ENCODE measurements around the gene BRD2.

The BRD2 gene

GRCh38 chr6:32949113-32949512, 19.3 kb upstream of the BRD2 start:
- DNase-seq (ENCODE audit: low read depth in 3 of 3): no peak

GRCh38 chr6:32950010-32950409, 18.4 kb upstream of the BRD2 start:
- DNase-seq (ENCODE audit: low read depth in 3 of 3): no peak

- no peak for DNase-seq (ENCODE audit: low read depth in 3 of 3)
These were observed 17.9 kb upstream of the BRD2 start for GRCh38 chr6:32950449-32950848.

- DNase-seq (ENCODE audit: low read depth in 3 of 3): peak in 1 of 3 experiments; percentile 61
These were observed 15.3 kb upstream of the BRD2 start, which contains the start of gene HLA-DMA for GRCh38 chr6:32952817-32953739. Gene HLA-DMA (minus strand): TSS chr6:32953097. CDS start chr6:32953036, 61 bp downstream.

GRCh38 chr6:32953775-32954174, 14.6 kb upstream of the BRD2 start:
- DNase-seq (ENCODE audit: low read depth in 3 of 3): no peak

GRCh38 chr6:32954267-32954666, 14.1 kb upstream of the BRD2 start:
- DNase-seq (ENCODE audit: low read depth in 3 of 3): no peak

GRCh38 chr6:32954986-32955802, 13.2 kb upstream of the BRD2 start:
- no peak for DNase-seq (ENCODE audit: low read depth in 3 of 3)

- no peak for DNase-seq (ENCODE audit: low read depth in 3 of 3)
These were observed 12.2 kb upstream of the BRD2 start for GRCh38 chr6:32956176-32956575.

- DNase-seq (ENCODE audit: low read depth in 3 of 3): no peak
These were observed 7.8 kb upstream of the BRD2 start for GRCh38 chr6:32960563-32960962.

- DNase-seq (ENCODE audit: low read depth in 3 of 3): no peak
These were observed 6.1 kb upstream of the BRD2 start for GRCh38 chr6:32962213-32962826.

GRCh38 chr6:32963866-32964265, 4.5 kb upstream of the BRD2 start:
- no peak for DNase-seq (ENCODE audit: low read depth in 3 of 3)

- DNase-seq (ENCODE audit: low read depth in 3 of 3): no peak
These were observed 3.6 kb upstream of the BRD2 start for GRCh38 chr6:32964776-32965175.

GRCh38 chr6:32967151-32968091, 973 bp upstream of the BRD2 start:
- no peak for DNase-seq (ENCODE audit: low read depth in 3 of 3)

- DNase-seq (ENCODE audit: low read depth in 3 of 3): peak in 2 of 3 experiments; percentile 66 to 70
These were observed 682 bp downstream of the BRD2 start for GRCh38 chr6:32968867-32969684.

- DNase-seq (ENCODE audit: low read depth in 3 of 3): peak; percentile 62 to 74 (median 65)
These were observed 1.5 kb downstream of the BRD2 start for GRCh38 chr6:32969685-32970412.

GRCh38 chr6:32970413-32971241, 2.2 kb downstream of the BRD2 start:
- DNase-seq (ENCODE audit: low read depth in 3 of 3): peak; percentile 71 to 84 (median 84)

- no peak for DNase-seq (ENCODE audit: low read depth in 3 of 3)
These were observed 2.8 kb downstream of the BRD2 start for GRCh38 chr6:32971242-32971580.

GRCh38 chr6:32971581-32972352, 3.4 kb downstream of the BRD2 start:
- peak; percentile 98 to 99 (median 99) for DNase-seq (ENCODE audit: low read depth in 3 of 3)
